PFSK-1 (cell line): ENCODE results near the gene KDR.

Experiments
- FOXP2 ChIP-seq: optimal IDR thresholded peaks from 2 replicates; pipeline ENCODE3; 2011; ENCODE audit warnings: borderline replicate concordance, control low read depth, inconsistent platforms; ENCODE audit not compliant: insufficient read depth; ENCODE audit errors: extremely low read length, extremely low read depth
- POLR2AphosphoS5 ChIP-seq: IDR thresholded peaks from 2 replicates; pipeline ENCODE4 v1.6.1; 2012; ENCODE audit warnings: low read depth, mild to moderate bottlenecking, control low read depth, low read length, moderate library complexity
- REST ChIP-seq, 2 experiments: IDR thresholded peaks; 2 replicates each; pipeline versions ENCODE4 v1.6.1 to v1.8.0; 2011 to 2012; ENCODE audit warnings: low read depth in 2 of 2, low read length in 2 of 2, control low read depth in 1 of 2, inconsistent platforms in 1 of 2, mild to moderate bottlenecking in 1 of 2, moderate library complexity in 1 of 2; ENCODE audit not compliant: insufficient read depth in 1 of 2
- SIN3A ChIP-seq: IDR thresholded peaks from 2 replicates; pipeline ENCODE4 v1.6.1; 2012; ENCODE audit warnings: mild to moderate bottlenecking, low read length, moderate library complexity, borderline replicate concordance; ENCODE audit not compliant: insufficient read depth
- TAF1 ChIP-seq: IDR thresholded peaks from 2 replicates; pipeline ENCODE4 v1.6.1; 2012; ENCODE audit warnings: low read length, control low read depth, borderline replicate concordance; ENCODE audit not compliant: insufficient read depth

The KDR gene

DNA sequence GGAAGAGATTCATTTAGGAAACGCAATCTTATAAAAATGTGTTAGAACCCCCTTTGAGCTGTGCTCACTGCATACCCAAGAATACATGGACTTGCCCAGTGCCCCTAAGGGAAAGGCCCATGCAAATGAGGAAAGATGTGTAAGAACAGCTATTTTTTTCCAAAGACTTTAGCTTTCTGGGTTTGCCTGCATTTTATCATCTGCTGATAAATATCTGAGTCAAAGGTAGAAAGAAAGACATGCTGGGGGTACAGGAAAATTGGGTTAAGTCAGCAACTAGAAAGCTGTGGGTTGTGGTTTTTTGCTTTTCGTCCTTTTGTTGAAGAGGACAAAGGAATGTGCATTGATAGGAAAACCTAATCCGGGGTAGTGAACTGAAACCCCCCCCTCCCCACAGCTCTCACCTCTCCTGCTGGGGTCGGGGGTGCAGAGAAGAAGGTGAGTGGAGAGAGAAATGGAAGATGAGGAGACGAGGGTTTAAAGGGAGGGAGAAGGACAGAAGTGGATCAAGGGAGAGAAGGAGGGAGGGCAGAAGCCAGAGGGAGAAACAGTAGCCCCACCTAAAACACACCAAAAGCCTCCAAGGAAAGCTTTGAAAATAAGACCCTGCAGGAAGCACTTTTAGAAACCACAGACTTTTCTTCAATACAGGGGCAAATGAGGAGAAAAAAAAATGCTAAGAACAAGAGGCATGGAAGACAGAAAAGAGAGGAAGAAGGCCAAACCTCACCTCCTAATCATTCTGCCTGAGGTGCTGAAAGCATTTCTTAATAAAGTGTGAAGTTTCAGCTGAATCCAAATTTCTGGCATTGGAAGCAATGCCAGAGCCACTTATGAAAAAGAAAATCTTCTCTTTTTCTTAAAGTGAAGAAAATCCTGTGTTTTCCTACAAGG lies 49.3 kb downstream of the KDR start:
- TF ChIP-seq SIN3A (no peak), TAF1 (no peak), POLR2AphosphoS5 (no peak), REST (IDR thresholded peaks at IDR 0.05; ENCODE audit: insufficient read depth in 1 of 2, low read depth in 2 of 2, low read length in 2 of 2) (no peak), FOXP2 (no peak)

DNA sequence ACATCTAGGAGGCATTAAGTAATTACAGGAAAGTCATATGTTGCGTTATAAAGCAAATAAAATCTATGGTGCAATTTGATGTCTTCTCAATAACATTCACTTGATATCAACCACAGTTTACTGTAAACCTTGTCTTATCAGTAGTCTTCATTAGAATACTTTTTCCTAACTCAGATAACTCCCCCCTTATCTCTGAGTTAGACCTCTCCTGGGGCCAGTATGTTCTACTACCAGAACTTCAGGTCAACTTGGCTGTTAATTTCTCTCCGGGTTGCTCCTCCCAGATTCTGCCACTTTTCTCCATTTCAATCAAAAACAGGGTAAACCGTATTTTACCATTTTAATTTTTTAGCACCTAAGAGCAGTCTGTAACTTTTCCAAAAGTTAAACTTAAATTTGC lies 50.0 kb downstream of the KDR start:
- TF ChIP-seq SIN3A (no peak), POLR2AphosphoS5 (no peak), TAF1 (no peak), REST (IDR thresholded peaks at IDR 0.05; ENCODE audit: insufficient read depth in 1 of 2, low read depth in 2 of 2, low read length in 2 of 2) (no peak), FOXP2 (no peak)

DNA sequence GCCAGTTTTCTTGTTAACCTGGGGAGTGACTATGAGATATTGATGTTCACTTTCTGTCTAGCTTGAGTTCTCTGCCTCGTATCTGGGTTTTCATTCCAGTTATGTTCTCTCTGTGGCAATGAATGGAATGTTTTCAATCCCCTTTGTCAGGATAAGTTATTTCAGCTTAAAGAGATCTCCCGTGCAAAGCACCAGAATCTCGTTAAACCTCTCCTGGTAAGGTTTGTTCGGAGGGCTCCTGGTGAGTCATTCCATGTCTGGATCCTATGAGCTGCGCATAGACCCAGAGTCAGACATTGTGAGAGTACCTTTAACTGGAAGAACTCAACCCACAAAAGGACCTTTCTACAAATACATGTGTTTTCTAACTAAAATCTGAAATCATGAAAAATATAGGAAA lies 51.0 kb downstream of the KDR start:
- no peak for TF ChIP-seq FOXP2
- TF ChIP-seq TAF1, result no peak
- no peak for TF ChIP-seq SIN3A
- no peak for TF ChIP-seq REST (IDR thresholded peaks at IDR 0.05; ENCODE audit: insufficient read depth in 1 of 2, low read depth in 2 of 2, low read length in 2 of 2)
- no peak for TF ChIP-seq POLR2AphosphoS5

DNA sequence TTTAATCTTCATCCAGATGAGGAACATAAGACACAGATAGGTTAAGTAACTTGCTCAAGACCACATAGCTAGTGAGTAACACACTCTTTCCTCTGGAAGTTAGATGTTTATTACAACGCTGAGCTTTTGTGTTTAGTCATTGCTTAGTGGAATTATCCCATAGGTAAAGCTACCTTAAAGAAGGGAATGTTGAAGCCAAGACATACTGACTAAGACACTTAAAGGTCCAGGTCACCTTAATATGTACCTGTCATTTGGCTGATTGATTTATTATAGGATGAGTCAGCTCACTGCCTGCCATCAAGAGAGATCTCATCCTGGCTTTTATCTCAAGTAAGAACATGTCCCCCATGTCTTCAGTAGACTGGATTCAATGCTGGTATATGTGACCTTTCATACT lies 53.4 kb downstream of the KDR start:
- TF ChIP-seq SIN3A, result no peak
- TF ChIP-seq FOXP2, result no peak
- no peak for TF ChIP-seq POLR2AphosphoS5
- TF ChIP-seq REST (IDR thresholded peaks at IDR 0.05; ENCODE audit: insufficient read depth in 1 of 2, low read depth in 2 of 2, low read length in 2 of 2), result no peak

- TF ChIP-seq REST (IDR thresholded peaks at IDR 0.05; ENCODE audit: insufficient read depth in 1 of 2, low read depth in 2 of 2, low read length in 2 of 2) (no peak), FOXP2 (no peak), POLR2AphosphoS5 (no peak), TAF1 (no peak), SIN3A (no peak)
Observed at GRCh38 chr4:55069248-55069647, 56.1 kb downstream of the KDR start.
